GM12878 (cell line): ENCODE measurements around the gene TRAPPC12. TPM values are rescaled to one million over a fixed set of nuclear protein-coding genes. Genes with fewer than 3 reads are reported as not detected.

Experiments
- ATAC-seq: fragments of 200-7000 bp; cut with Tn5 transposase; 3 replicates; pipeline ENCODE4 v1.9.1; 2020; ENCODE audit warnings: mild to moderate bottlenecking, moderate library complexity
- BruUV-seq: library from RNA; stranded (reverse); fragments of 400-500 nt; replicated peaks from 2 replicates; lab custom pipeline; 2021; lab: Mats Ljungman, UMichigan
- CTCF ChIA-PET: fragments of 300-600 bp; sonication (Branson Sonifier 250); formaldehyde crosslinking; extraction: SDS; loops from one replicate; lab custom pipeline; 2021; ENCODE audit warnings: inconsistent platforms; lab: Yijun Ruan, JAX
- POLR2A ChIA-PET: fragments of 350-600 bp; formaldehyde crosslinking; extraction: SDS; loops from one replicate; lab custom pipeline; 2021; ENCODE audit warnings: inconsistent platforms; lab: Charles Lee
- RAD21 ChIA-PET: fragments of 300-600 bp; sonication (Branson Sonifier 250); formaldehyde crosslinking; loops from one replicate; lab custom pipeline; 2023; ENCODE audit warnings: antibody characterized with exemption; ENCODE audit not compliant: unreplicated experiment; lab: Charles Lee
- SMC1A ChIA-PET: fragments of 300-600 bp; sonication (Branson Sonifier 250); formaldehyde crosslinking; loops from one replicate; lab custom pipeline; 2023; ENCODE audit not compliant: unreplicated experiment, uncharacterized antibody; lab: Charles Lee
- DNase-seq: peaks from one replicate; pipeline ENCODE4 v3.0.0-alpha.2; 2011; ENCODE audit warnings: low read depth, low spot score
- FAIRE-seq: peaks from 3 replicates; lab custom pipeline; 2011; peaks lifted over from hg19 to GRCh38; lab: Jason Lieb, UNC
- H2AFZ ChIP-seq: 2 replicates; pipeline ENCODE4 v1.6.0; 2011; ENCODE audit warnings: low read depth, low read length, control low read depth; ENCODE audit not compliant: control insufficient read depth
- H3K27ac ChIP-seq: 2 replicates; pipeline ENCODE4 v1.5.1; 2011; ENCODE audit warnings: control low read depth; ENCODE audit not compliant: control insufficient read depth, insufficient read depth
- H3K27me3 ChIP-seq, 2 experiments: replicated peaks in 1 of 2; 2 replicates each; pipeline versions ENCODE4 v1.6.0 to v1.6.1; 2011; ENCODE audit warnings: low read length in 1 of 2; ENCODE audit not compliant: control insufficient read depth in 2 of 2, insufficient read depth in 2 of 2
- H3K36me3 ChIP-seq, 2 experiments: 2 replicates each; pipeline ENCODE4 v1.5.1; 2011; ENCODE audit warnings: low read length in 1 of 2; ENCODE audit not compliant: control insufficient read depth in 2 of 2, insufficient read depth in 2 of 2
- H3K4me1 ChIP-seq: 2 replicates; pipeline ENCODE4 v1.6.1; 2011; ENCODE audit warnings: mild to moderate bottlenecking, low read length, moderate library complexity, mixed read lengths; ENCODE audit not compliant: control insufficient read depth, insufficient read depth
- H3K4me2 ChIP-seq: 2 replicates; pipeline ENCODE4 v1.6.0; 2011; ENCODE audit warnings: control low read depth; ENCODE audit not compliant: control insufficient read depth, insufficient read depth
- H3K4me3 ChIP-seq: fragments of 200-600 bp; sonication (generic); 2 replicates; pipeline ENCODE4 v1.5.1; 2016
- H3K79me2 ChIP-seq: 2 replicates; pipeline ENCODE4 v1.6.0; 2011; ENCODE audit warnings: low read length; ENCODE audit not compliant: control insufficient read depth, insufficient read depth
- H3K9ac ChIP-seq: 2 replicates; pipeline ENCODE4 v1.8.0; 2011; ENCODE audit warnings: low read length, control low read depth, mixed read lengths; ENCODE audit not compliant: control insufficient read depth, insufficient read depth
- H3K9me3 ChIP-seq: replicated peaks from 3 replicates; pipeline ENCODE4 v1.5.1; 2011; ENCODE audit warnings: mild to moderate bottlenecking, low read length; ENCODE audit not compliant: control insufficient read depth, insufficient read depth
- H4K20me1 ChIP-seq: 2 replicates; pipeline ENCODE4 v1.6.0; 2011; ENCODE audit not compliant: control insufficient read depth, insufficient read depth
- BCLAF1 ChIP-seq: fragments of 450-650 bp; IDR thresholded peaks from 2 replicates; pipeline ENCODE4 v1.6.1; 2017; ENCODE audit warnings: antibody characterized with exemption, mild to moderate bottlenecking, moderate library complexity
- BHLHE40 ChIP-seq, 2 experiments: fragments of 450-650 bp in 1 of 2; IDR thresholded peaks; 2 replicates each; pipeline ENCODE4 v1.6.1; 2011 to 2017; ENCODE audit warnings: low read depth in 2 of 2, borderline replicate concordance in 1 of 2, improper control_type of control experiment in 1 of 2, low read length in 1 of 2, mild to moderate bottlenecking in 1 of 2
- CBX5 ChIP-seq: sonication (generic); IDR thresholded peaks from 2 replicates; pipeline ENCODE4 v1.6.1; 2016; ENCODE audit warnings: low read depth, moderate library complexity, mild to moderate bottlenecking, inconsistent platforms
- CEBPZ ChIP-seq: fragments of 150-350 bp; IDR thresholded peaks from 2 replicates; pipeline ENCODE4 v1.6.1; 2016; ENCODE audit warnings: low read depth, low read length
- EZH2 ChIP-seq: IDR thresholded peaks from 2 replicates; pipeline ENCODE4 v1.6.1; 2012; ENCODE audit warnings: low read depth, mild to moderate bottlenecking, control low read depth, inconsistent platforms, low read length, borderline replicate concordance; ENCODE audit not compliant: control insufficient read depth
- IRF3 ChIP-seq: fragments of 450-650 bp; IDR thresholded peaks from 2 replicates; pipeline ENCODE4 v1.6.1; 2014; ENCODE audit warnings: mild to moderate bottlenecking
- IRF4 ChIP-seq: IDR thresholded peaks from 2 replicates; pipeline ENCODE4 v1.6.1; 2011; ENCODE audit warnings: low read depth, low read length
- PBX3 ChIP-seq: IDR thresholded peaks from 2 replicates; pipeline ENCODE4 v1.6.1; 2011; ENCODE audit warnings: mild to moderate bottlenecking, low read depth, low read length, moderate library complexity; ENCODE audit not compliant: insufficient replicate concordance
- POU2F2 ChIP-seq: IDR thresholded peaks from 3 replicates; pipeline ENCODE4 v1.6.1; 2011; ENCODE audit warnings: low read depth, mild to moderate bottlenecking, low read length, borderline replicate concordance
- RELA ChIP-seq: fragments of 450-650 bp; IDR thresholded peaks from 2 replicates; pipeline ENCODE4 v1.8.0; 2014; ENCODE audit warnings: borderline replicate concordance; ENCODE audit not compliant: partially characterized antibody
- SRF ChIP-seq, 2 experiments: IDR thresholded peaks; 2 replicates each; pipeline ENCODE4 v1.6.1; 2011; ENCODE audit warnings: low read depth in 2 of 2, low read length in 2 of 2, mild to moderate bottlenecking in 1 of 2, moderate library complexity in 1 of 2
- YY1 ChIP-seq: IDR thresholded peaks from 2 replicates; pipeline ENCODE4 v1.6.1; 2011; ENCODE audit warnings: low read depth, mild to moderate bottlenecking, low read length
- ZNF24 ChIP-seq: fragments of 450-650 bp; IDR thresholded peaks from 2 replicates; pipeline ENCODE4 v1.6.1; 2017; ENCODE audit warnings: antibody characterized with exemption, mild to moderate bottlenecking
- WGBS: methylation state at CpG from one replicate; pipeline ENCODE4 v1.1.6; 2016; ENCODE audit warnings: low lambda C conversion rate; ENCODE audit not compliant: insufficient replicate concordance, insufficient coverage; ENCODE audit errors: missing lambda C conversion rate; 5-methylcytosine and 5-hydroxymethylcytosine counted together
- in situ Hi-C: fragments of 300-500 bp; cut with MboI; formaldehyde crosslinking; loops from 9 replicates; pipeline ENCODE4 v1.14.3; 2018; ENCODE audit warnings: mixed read lengths
- intact Hi-C: fragments of 100-400 bp; cut with micrococcal nuclease; formaldehyde crosslinking; loops from one replicate; pipeline ENCODE4 v1.14.2; 2022; ENCODE audit not compliant: unreplicated experiment
- polyA plus RNA-seq, 11 experiments: library from polyadenylated mRNA; depleted of rRNA in 4 of 11; unstranded in 6 of 11; stranded (reverse) in 5 of 11; fragments of >200 nt; fragmentation: Nextera tagmentation in 4 of 11; fragmentation: Illumina TruSeq in 1 of 11; extraction: Ambion mirVana in 4 of 11; extraction: Trizol in 1 of 11; gene quantifications; 1 replicate in 1 of 11; 2 replicates in 10 of 11; pipeline versions ENCODE4 v1.2.1 to v1.2.3, GENCODE V29; 2011 to 2016; ENCODE audit warnings: inconsistent platforms in 2 of 11, missing spikeins in 2 of 11, low read depth in 1 of 11
- total RNA-seq, 4 experiments: library from RNA; depleted of rRNA in 3 of 4; stranded (reverse); fragments of >200 nt in 3 of 4; fragmentation: Illumina TruSeq in 1 of 4; extraction: Trizol in 1 of 4; gene quantifications; 2 replicates each; pipeline versions ENCODE4 v1.2.1 to v1.2.3, GENCODE V29; 2013 to 2021

The TRAPPC12 gene
- total and polyA plus RNA-seq, 10 of the 15 experiments (the other 5 are each of a cell fraction or from before 2014, with no cell fraction given) = 8.6 to 77.1 (median 37.4) TPM

GRCh38 chr2:3387644-3388411, 8.3 kb downstream of the TRAPPC12 start:
- no peak for DNase-seq
- SMC1A ChIA-PET = interaction anchor here (1.2 kb wide), 1 partner anchor 14 kb away, joined by 3 read pairs; no protein-coding TSS in a partner anchor
- no peaks in the 10 kb centered on the region for H4K20me1 ChIP-seq
- peaks cover 10 to 22% of the 10 kb centered on the region in 2 experiments; a peak in 3 of 4 replicates for H3K36me3 ChIP-seq
- no peak overlapping the region for H3K9ac ChIP-seq
- no peaks in the 10 kb centered on the region for H3K27me3 ChIP-seq
- no peak for FAIRE-seq
- no peak overlapping the region for H2AFZ ChIP-seq
- RAD21 ChIA-PET = interaction anchor here (1.2 kb wide), 1 partner anchor 35 kb away, joined by 3 read pairs; no protein-coding TSS in a partner anchor
- no TSS peak for BruUV-seq
- H3K4me3 ChIP-seq = no peak overlapping the region
- no peaks in the 10 kb centered on the region for H3K4me1 ChIP-seq
- 98% methylated on average over 43 of the region's 89 CpGs for WGBS
- CTCF ChIA-PET = no interaction called here
- intact Hi-C loops (no loop called here), in situ Hi-C loops (no loop called here)
- no peak for ATAC-seq
- POLR2A ChIA-PET = no interaction called here
- H3K79me2 ChIP-seq = no peaks in the 10 kb centered on the region; the same call in none of the 2 replicates
- H3K4me2 ChIP-seq = no peak overlapping the region
- H3K9me3 ChIP-seq = no peaks in the 10 kb centered on the region; the same call in 2 of the 3 replicates
- no peak overlapping the region for H3K27ac ChIP-seq
- no peak for TF ChIP-seq BCLAF1
- TF ChIP-seq CEBPZ = no peak
- TF ChIP-seq RELA = no peak
- no peak for TF ChIP-seq POU2F2
- no peak for TF ChIP-seq YY1
- TF ChIP-seq ZNF24 = no peak
- TF ChIP-seq IRF4 = no peak
- no peak for TF ChIP-seq IRF3
- TF ChIP-seq EZH2 = no peak
- no peak for TF ChIP-seq PBX3
- TF ChIP-seq CBX5 = no peak
- TF ChIP-seq BHLHE40 (IDR thresholded peaks at IDR 0.05; ENCODE audit: borderline replicate concordance in 1 of 2, low read depth in 2 of 2, low read length in 1 of 2) = no peak
- no peak for TF ChIP-seq SRF (IDR thresholded peaks at IDR 0.05; ENCODE audit: low read depth in 2 of 2, low read length in 2 of 2)
